NCI-H1436 (cell line): ENCODE data around the gene SYNJ1.
"Not testable (repeated sequence)": the region's sequence is repeated elsewhere in the genome, so short reads cannot be mapped to it uniquely, and the experiment has no call there.

ENCODE experiments used
- DNase-seq: peaks from one replicate; lab custom pipeline; 2025; lab: John Stamatoyannopoulos, UW

Gene SYNJ1

GRCh38 chr21:32727687-32728455 lies at the start of gene SYNJ1:
Gene SYNJ1, minus strand, starts transcription at chr21:32728013. Its CDS starts 1,118 bp downstream, at chr21:32726895.
- DNase-seq = peak; percentile 89

DNA sequence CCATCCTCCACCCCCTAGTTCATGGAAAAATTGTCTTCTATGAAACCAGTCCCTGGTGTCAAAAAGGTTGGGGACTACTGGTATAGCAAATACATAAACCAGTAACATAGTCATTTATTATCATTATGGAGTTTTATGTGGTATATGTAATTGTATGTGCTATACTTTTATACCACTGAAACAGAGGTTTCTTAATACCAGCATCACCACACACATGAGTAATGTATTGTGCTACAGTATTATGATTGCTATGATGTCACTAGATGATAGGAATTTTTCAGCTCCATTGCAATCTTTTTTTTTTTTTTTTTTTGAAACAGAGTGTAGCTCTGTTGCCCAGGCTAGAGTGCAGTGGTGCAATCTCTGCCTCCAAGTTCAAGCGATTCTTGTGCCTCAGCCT lies 49.5 kb upstream of the SYNJ1 start:
- no peak for DNase-seq

- DNase-seq = no peak
These were observed 48.9 kb upstream of the SYNJ1 start for GRCh38 chr21:32776743-32777142.

DNA sequence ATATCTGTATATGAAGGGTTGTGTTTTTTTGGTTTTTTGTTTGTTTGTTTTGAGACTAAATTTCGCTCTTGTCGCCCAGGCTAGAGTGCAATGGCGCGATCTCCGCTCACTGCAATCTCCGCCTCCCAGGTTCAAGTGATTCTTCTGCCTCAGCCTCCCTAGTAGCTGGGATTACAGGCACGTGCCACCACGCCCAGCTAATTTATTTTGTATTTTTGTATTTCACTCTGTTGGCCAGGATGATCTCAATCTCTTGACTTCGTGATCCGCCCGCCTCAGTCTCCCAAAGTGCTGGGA lies 45.2 kb upstream of the SYNJ1 start:
- DNase-seq = not testable (repeated sequence)

GRCh38 chr21:32772281-32773047 lies 44.7 kb upstream of the SYNJ1 start:
- peak; percentile 25 for DNase-seq

- peak; percentile 35 for DNase-seq
These were observed 43.2 kb upstream of the SYNJ1 start for GRCh38 chr21:32770871-32771523.

DNA sequence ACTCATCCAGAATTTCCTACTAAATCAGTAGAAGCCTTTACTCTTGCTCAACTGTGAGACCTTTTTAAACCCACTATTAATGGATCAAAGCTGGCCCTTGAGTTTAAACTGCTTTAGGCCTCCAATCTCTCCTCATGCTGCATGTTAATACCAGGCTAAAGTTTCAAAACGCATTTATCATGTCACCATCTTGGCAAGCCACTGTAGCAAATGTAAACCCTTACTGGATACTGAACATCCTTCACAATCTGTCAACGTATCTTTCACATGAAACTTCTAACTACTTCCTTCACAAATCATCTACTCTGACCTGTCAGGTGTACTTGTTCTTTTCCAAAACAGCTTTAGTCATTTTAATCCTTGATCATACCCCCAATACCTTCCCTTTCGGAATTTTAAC lies 40.7 kb upstream of the SYNJ1 start:
- no peak for DNase-seq

DNA sequence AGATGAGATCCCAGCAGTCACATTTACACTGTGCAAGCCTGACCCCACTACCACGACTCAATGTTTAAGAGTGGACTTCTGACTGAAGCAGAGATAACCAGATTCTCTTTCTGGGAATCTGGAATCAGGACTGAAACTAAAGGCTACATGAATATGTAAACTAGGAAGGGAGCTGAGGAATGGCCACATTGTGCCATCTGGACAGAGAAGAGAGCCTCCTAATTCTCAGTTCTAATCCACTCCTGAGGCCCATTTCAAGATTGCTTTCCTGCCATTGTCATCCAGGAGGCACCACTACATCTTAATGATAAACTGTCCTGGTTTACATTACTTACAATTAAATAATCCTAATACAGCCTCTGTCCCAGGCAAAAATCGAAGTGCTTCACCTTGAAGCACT lies 37.2 kb upstream of the SYNJ1 start:
- DNase-seq = no peak

GRCh38 chr21:32764186-32764585 lies 36.4 kb upstream of the SYNJ1 start:
- no peak for DNase-seq

- DNase-seq = no peak
These were observed 30.0 kb upstream of the SYNJ1 start for GRCh38 chr21:32757804-32758203.

DNA sequence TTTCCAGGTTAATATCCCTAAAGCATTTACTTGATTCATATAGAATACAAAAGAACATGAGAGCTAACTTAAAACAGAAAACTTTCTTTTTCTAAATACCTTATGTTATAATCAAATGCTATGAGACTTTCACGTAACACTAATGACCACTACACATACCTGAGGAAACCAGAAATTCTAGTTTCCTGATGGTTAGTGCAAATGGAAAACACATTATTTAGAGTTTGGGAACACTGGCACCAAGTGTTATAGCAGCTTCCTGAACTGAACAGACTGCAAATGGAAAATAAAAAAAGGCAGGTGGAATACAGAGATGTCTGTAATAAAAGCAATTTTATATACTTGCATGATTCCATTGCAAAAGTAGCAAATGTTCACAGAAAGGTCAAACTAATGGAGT lies 28.3 kb upstream of the SYNJ1 start:
- no peak for DNase-seq

GRCh38 chr21:32753818-32754585 lies 26.2 kb upstream of the SYNJ1 start:
- DNase-seq = no peak

GRCh38 chr21:32750405-32750804 lies 22.6 kb upstream of the SYNJ1 start:
- no peak for DNase-seq

DNA sequence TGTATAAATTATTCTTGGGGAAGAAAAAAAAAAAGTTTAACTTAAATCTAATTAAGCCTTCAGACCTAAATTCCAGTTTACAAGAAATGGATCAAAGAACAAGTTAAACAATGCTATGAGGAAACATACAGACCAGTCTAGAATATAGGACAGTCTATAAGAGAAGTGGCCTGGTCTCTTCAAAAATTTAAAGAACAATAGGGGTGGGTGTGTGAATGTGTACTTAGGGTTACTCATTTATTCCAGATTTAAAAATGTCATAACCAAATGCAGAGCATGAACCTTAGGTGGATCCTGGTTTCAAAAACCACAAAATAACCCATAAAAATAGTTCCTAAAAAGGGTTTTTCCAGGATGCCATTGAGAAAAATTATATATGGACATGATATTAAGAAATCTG lies 21.8 kb upstream of the SYNJ1 start:
- DNase-seq = no peak

- DNase-seq = no peak
These were observed 20.7 kb upstream of the SYNJ1 start for GRCh38 chr21:32748529-32748928.

DNA sequence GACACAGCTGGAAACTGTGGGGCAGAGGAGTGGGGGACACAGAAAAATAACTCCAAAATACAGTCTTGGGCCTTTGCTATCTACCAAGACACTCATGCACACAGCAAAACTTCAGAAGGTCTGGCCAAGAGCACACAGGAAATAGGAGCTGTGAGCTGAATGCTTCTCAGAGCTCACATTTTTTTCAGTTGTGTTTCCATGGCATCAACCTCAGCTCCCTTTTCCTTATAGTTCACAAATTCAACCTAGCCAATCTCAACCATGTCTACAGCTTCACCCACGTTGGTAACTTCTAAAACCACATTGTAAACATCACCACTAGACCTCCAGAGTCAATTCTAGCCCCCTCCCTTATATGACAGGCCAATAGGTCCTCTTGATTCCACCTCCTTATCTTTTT lies 19.6 kb upstream of the SYNJ1 start:
- DNase-seq = no peak

- not testable (repeated sequence) for DNase-seq
These were observed 18.9 kb upstream of the SYNJ1 start for GRCh38 chr21:32746711-32747110.

GRCh38 chr21:32742396-32742795 lies 14.6 kb upstream of the SYNJ1 start:
- no peak for DNase-seq

DNA sequence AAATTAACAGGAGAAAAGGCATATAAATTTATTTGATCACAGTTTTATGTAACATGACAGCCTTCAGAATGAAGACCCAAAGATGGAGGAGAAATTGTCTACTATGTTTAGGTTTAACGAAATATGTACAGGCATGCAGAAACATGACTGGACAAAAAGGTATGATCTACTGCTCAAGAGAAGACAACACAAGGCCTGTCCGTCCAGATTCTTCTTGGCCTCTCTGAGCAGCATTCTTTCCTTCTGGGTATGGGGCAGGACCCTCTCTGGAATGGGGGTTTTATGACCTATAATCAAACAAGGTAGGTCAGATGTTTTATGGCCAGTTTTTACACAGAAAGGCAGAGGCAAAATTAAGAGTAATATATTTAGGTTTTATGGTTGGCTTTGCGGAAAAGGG lies 13.5 kb upstream of the SYNJ1 start:
- no peak for DNase-seq

DNA sequence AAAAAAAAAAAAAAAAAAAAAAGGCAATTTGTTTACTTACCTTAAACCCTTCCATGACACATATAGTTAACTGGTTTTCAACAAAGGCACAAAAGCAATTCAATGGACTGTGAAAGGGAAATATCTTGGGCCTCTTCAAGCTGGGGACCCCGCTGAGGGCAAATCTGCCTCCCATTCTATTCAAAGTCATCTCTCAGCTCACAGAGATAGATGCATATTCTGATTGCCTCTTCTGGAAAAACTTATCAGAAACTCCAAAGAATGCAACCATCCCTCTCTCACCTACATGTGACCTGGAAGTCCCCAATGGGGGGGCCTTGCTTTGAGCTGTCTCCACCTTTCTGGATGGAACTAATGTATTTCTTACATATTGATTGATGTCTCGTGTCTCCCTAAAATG lies 12.1 kb upstream of the SYNJ1 start:
- DNase-seq = no peak

- not testable (repeated sequence) for DNase-seq
These were observed 8.3 kb upstream of the SYNJ1 start for GRCh38 chr21:32736083-32736482.

DNA sequence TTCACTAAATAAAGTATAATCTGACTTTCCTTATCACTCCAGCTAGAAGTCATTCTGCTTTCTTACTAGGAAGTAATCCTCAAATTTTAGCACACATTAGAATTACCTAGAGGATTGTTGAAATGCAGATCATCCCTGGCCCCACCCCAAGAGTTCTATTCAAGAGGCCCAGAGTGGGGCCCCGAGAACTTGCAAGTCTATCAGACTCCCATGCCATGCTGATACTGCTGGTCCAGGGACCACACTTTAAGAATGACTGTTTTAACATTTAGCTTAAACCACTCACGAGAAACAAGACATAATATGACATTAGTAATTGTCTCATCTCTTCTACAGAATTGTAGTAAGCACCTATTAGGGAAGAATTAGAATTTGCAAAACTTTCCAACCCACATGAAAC lies 7.7 kb upstream of the SYNJ1 start:
- no peak for DNase-seq
